ENCODE results near the gene CDKAL1.

DNA sequence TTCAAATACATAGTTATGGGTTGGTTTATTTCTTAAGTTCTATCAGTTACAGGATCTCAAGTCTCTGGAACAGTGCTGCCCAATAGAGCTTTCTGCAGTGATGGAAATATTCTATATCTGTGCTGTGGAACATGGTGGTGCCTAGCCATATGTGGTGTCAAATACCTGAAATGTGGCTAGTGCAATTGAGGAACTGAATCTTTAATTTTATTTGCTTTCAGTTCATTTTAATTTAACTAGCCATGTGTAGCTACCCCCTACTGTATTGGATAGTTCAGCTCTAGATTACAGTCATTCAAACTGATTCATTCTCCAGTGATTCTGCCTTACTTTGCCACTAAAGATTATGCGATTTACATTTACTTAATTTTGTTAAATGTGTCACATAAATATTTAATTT lies 503.2 kb downstream of the CDKAL1 start:
- TF ChIP-seq CTCF (IDR thresholded peaks at IDR 0.05) = no peak
- no peak for TF ChIP-seq POLR2A (IDR thresholded peaks at IDR 0.05)

Measured in prostate gland (tissue), 2 donors.